Adrenal gland (tissue), 12 donors: ENCODE data around the gene SPEF1. TPM values are rescaled to one million over a fixed set of nuclear protein-coding genes. Genes with fewer than 3 reads are reported as not detected.
"Not testable (repeated sequence)": the region's sequence is repeated elsewhere in the genome, so short reads cannot be mapped to it uniquely, and the experiment has no call there.

ENCODE experiments used
- DNase-seq, 7 donors: peaks; one replicate each; pipeline ENCODE4 v3.0.0-alpha.2; 2019 to 2020
- H3K27ac ChIP-seq, 5 donors: fragments of 200-600 bp; sonication (generic) in 4 of 5; 1 replicate in 3 of 5; 2 replicates in 2 of 5; pipeline versions ENCODE4 v1.5.1 to v1.8.0; 2016 to 2020; ENCODE audit warnings: mild to moderate bottlenecking in 1 of 5
- H3K27me3 ChIP-seq: fragments of 200-600 bp; 2 replicates; pipeline ENCODE4 v1.8.0; 2021
- H3K36me3 ChIP-seq, 2 donors: fragments of 200-600 bp; replicated peaks in 1 of 2; 1 replicate in 1 of 2; 2 replicates in 1 of 2; pipeline versions ENCODE4 v1.5.1 to v1.8.0; 2018 to 2022
- H3K4me1 ChIP-seq, 2 donors: fragments of 200-600 bp; replicated peaks in 1 of 2; 1 replicate in 1 of 2; 2 replicates in 1 of 2; pipeline versions ENCODE4 v1.5.1 to v1.8.0; 2018 to 2021
- H3K4me3 ChIP-seq, 4 donors: fragments of 200-600 bp; sonication (generic) in 3 of 4; one replicate each; pipeline ENCODE4 v1.5.1; 2016 to 2018
- H3K9me3 ChIP-seq, 3 donors: fragments of 200-600 bp; sonication (generic) in 1 of 3; replicated peaks in 1 of 3; 1 replicate in 2 of 3; 2 replicates in 1 of 3; pipeline versions ENCODE4 v1.5.1 to v1.8.0; 2016 to 2021
- CTCF ChIP-seq, 6 experiments: fragments of 450-650 bp in 4 of 6; fragments of 200-600 bp in 2 of 6; sonication (generic) in 1 of 6; IDR thresholded peaks; 1 replicate in 5 of 6; 2 replicates in 1 of 6; pipeline versions ENCODE4 v1.5.1 to v1.8.0; 2016 to 2021; ENCODE audit warnings: antibody characterized with exemption in 6 of 6, mild to moderate bottlenecking in 2 of 6, moderate library complexity in 1 of 6
- POLR2A ChIP-seq, 2 donors: fragments of 450-650 bp; IDR thresholded peaks; one replicate each; pipeline ENCODE4 v1.6.1; 2017; ENCODE audit warnings: antibody characterized with exemption in 2 of 2, mild to moderate bottlenecking in 2 of 2, moderate library complexity in 1 of 2
- WGBS, 4 donors: extraction: QIAGEN DNeasy Blood & Tissue Kit in 2 of 4; methylation state at CpG; one replicate each; pipeline versions ENCODE4 v1.1.5 to v1.1.7; 2013 to 2017; 5-methylcytosine and 5-hydroxymethylcytosine counted together
- intact Hi-C, 2 donors: fragments of 100-400 bp; cut with DNase I; formaldehyde crosslinking; loops; one replicate each; pipeline versions ENCODE4 v1.14.1 to v1.15.0; 2022 to 2023
- polyA plus RNA-seq, 3 donors: library from polyadenylated mRNA; stranded (reverse); fragments of 200-250 nt in 2 of 3; fragments of 350-450 nt in 1 of 3; fragmentation: Illumina TruSeq in 1 of 3; extraction: RNeasy Lipid Tissue Mini Kit (QIAGEN cat#74804) in 1 of 3; gene quantifications; one replicate each; pipeline ENCODE4 v1.2.3, GENCODE V29; 2013 to 2014
- total RNA-seq, 9 donors: library from RNA; depleted of rRNA in 4 of 9; stranded (reverse); fragments of >200 nt in 4 of 9; fragments of 120-200 nt in 1 of 9; fragmentation: NEBNext Ultra II Directional in 1 of 9; extraction: Animal tissue kit (Norgen Biotek cat#: 25700) in 1 of 9; gene quantifications; one replicate each; pipeline versions ENCODE4 v1.1.0 to v1.2.4, GENCODE V29; 2013 to 2023
- donor health status: healthy with polysubstance abuse.
- donor health status: Bipolar disorder and iron deficiency.
- donor health status: DM: yes; HTN: yes; CAD: no.
- donor health status: DM: no; HTN: no; CAD: no.
- donor health status: DM: no; HTN: no; CAD: no.
- donor health status: DM: yes; HTN: yes; CAD: no.

SPEF1 gene
- total and polyA plus RNA-seq, 12 donors, result 0.14 to 1.4 (median 0.38) TPM; not detected in 2

DNA sequence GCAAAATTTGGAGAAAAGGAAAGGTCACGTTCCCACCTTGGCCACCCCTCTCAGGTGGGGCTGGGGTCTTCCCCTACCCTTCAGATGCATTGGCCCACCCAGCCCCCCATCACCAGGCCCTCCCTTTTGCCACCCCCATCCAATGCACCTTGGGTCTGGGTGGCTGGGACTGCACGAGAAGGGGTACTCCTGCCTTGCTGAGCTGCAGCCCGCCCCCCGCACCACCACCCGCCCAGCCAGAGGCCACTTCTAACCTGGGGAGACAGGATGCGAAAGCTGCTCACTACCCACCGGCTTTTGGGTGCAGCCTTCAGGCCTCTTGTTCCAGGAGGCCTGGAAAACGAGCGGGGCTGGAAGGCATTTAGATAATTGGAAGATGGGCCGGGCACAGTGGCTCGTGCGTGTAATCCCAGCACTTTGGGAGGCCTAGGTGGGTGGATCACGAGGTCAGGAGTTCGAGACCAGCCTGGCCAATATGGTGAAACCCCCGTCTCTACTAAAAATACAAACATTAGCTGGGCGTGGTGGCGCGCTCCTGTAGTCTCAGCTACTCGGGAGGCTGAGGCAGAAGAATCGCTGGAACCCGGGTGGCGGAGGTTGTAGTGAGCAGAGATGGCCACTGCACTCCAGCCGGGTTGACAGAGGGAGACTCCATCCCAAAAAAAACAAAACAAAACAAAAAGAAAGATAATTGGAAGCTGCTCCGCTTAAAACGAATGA lies 13.6 kb upstream of the SPEF1 start:
- H3K27ac ChIP-seq, result peak overlapping the region in 3 of 5 donors; percentile 74 to 97 (median 93)
- no peaks in the 10 kb centered on the region for H3K9me3 ChIP-seq
- no peaks in the 10 kb centered on the region for H3K27me3 ChIP-seq
- H3K4me3 ChIP-seq, result peak overlapping the region in 1 of 4 donors; percentile 71
- peak in 1 of 7 donors; percentile 21 for DNase-seq
- WGBS, 4 donors, result 82 to 84% (median 83%) methylated on average over 19 to 25 of the region's 25 CpGs
- no peak for TF ChIP-seq POLR2A (IDR thresholded peaks at IDR 0.05)
- TF ChIP-seq CTCF (IDR thresholded peaks at IDR 0.05), result no peak
- H3K4me1 ChIP-seq, result peaks cover 0 to 27% of the 10 kb centered on the region in 2 donors
- no peaks in the 10 kb centered on the region for H3K36me3 ChIP-seq
- intact Hi-C loops, result no loop called here

DNA sequence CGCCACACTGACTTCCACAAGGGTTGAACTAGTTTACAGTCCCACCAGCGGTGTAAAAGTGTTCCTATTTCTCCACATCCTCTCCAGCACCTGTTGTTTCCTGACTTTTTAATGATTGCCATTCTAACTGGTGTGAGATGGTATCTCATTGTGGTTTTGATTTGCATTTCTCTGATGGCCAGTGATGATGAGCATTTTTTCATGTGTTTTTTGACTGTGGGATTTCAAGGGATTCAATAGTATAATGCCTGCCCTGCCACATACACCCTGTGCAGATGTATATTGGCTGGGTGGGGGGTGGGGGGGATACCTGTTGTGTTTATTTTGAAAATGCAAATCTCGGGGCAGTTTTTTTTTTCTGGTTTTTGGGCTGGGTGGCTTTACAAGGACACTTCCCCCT lies 12.9 kb upstream of the SPEF1 start:
- intact Hi-C loops, H3K27ac ChIP-seq, H3K4me3 ChIP-seq, H3K36me3 ChIP-seq, H3K27me3 ChIP-seq, DNase-seq, H3K9me3 ChIP-seq: not testable (repeated sequence)
- peaks cover 0 to 24% of the 10 kb centered on the region in 2 donors for H3K4me1 ChIP-seq
- WGBS, 4 donors, result 69 to 86% (median 77%) methylated on average over 1 to 2 of the region's 3 CpGs

DNA sequence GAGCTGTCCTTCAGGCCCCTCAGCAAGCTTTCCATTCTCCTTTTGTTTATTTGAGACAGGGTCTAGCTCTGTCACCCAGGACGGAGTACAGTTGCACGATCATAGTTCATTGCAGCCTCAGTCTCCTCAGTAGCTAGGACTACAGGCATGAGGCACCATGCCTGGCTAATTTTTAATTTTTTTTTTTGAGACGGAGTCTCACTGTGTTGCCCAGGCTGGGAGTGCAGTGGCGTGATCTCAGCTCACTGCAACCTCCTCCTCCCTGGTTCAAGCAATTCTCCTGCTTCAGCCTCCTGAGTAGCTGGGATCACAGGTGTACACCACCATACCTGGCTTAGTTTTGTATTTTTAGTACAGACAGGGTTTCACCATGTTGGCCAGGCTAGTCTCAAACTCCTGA lies 8.0 kb upstream of the SPEF1 start:
- intact Hi-C loops, H3K36me3 ChIP-seq, DNase-seq, H3K4me3 ChIP-seq, H3K27ac ChIP-seq, H3K27me3 ChIP-seq, H3K9me3 ChIP-seq: not testable (repeated sequence)
- peaks cover 15 to 34% of the 10 kb centered on the region in 2 donors for H3K4me1 ChIP-seq
- WGBS, 4 donors, result 92 to 98% (median 94%) methylated on average over 4 of the region's 4 CpGs

DNA sequence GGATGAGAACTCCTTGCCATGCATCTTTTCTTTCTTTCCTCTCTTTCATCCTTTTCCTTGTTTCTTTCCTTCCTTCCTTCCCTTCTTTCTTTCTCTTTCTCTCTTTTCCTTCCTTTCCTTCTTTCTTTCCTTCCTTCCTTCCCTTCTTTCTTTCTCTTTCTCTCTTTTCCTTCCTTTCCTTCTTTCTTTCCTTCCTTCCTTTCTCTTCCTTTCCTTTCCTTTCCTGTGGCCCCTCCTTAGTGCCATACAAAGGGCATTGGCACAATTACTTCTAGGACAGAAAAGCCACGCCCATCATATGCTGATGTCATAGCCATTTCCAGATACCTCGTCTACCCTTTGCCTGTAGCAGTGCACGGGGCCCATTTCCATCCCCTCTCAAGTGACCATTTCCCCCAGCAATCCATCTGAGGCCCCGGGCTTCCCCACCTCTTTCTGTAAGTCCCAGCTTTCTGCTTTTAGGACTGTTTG lies 7.5 kb upstream of the SPEF1 start:
- Histone ChIP-seq H3K9me3 (no peaks in the 10 kb centered on the region), H3K27ac (no peak overlapping the region), H3K4me1 (peaks cover 18 to 38% of the 10 kb centered on the region in 2 donors), H3K36me3 (no peaks in the 10 kb centered on the region), H3K27me3 (no peaks in the 10 kb centered on the region), H3K4me3 (no peak overlapping the region)
- intact Hi-C loops, result no loop called here
- TF ChIP-seq CTCF (IDR thresholded peaks at IDR 0.05) (no peak), POLR2A (IDR thresholded peaks at IDR 0.05) (no peak)
- DNase-seq, result peak in 1 of 7 donors; percentile 46
- WGBS, 4 donors, result 50 to 59% (median 57%) methylated on average over 4 of the region's 4 CpGs

DNA sequence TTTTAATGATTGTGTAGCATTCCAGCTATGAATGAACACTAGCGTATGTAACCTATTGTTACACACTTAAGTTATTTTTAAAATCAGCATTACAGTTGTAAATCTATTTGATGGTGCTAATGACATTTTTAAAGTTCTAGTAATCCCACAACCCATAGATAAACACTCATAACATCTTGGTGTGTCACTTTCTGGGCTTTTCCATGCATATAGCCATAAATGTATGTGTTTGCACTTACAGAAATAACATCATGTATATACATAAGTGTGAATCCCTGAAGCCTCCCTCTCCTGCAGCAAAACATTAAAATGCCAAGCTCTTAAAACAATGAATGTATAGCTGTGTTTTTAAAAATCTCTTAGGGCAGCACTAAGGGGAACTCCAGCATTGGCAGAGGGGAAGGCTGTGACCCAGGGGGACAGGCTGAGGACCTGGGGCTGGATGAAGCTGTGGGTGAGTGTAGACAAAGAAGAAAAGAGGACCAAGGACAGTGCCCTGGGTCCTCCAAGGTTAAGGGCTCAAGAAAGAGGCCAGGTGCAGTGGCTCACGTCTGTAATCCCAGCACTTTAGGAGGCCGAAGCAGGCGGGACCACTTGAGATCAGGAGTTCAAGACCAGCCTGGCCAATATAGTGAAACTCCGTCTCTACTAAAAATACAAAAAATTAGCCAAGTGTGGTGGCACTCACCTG lies 6.2 kb upstream of the SPEF1 start:
- WGBS, 4 donors, result 71 to 78% (median 74%) methylated on average over 5 of the region's 5 CpGs
- H3K27me3 ChIP-seq, result no peaks in the 10 kb centered on the region
- no peak overlapping the region for H3K27ac ChIP-seq
- intact Hi-C loops, result loop anchor here in 1 of 2 donors (2.0 kb wide), 1 partner anchor 31 kb away; no protein-coding TSS in a partner anchor
- no peaks in the 10 kb centered on the region for H3K9me3 ChIP-seq
- peaks cover 18 to 39% of the 10 kb centered on the region in 2 donors for H3K4me1 ChIP-seq
- no peaks in the 10 kb centered on the region for H3K36me3 ChIP-seq
- no peak for DNase-seq
- H3K4me3 ChIP-seq, result peak overlapping the region in 2 of 4 donors; percentile 7 to 49
- TF ChIP-seq CTCF (IDR thresholded peaks at IDR 0.05) (no peak), POLR2A (IDR thresholded peaks at IDR 0.05) (no peak)
